HG02885 (cell line): ENCODE measurements around the gene TNFRSF8.
"Not testable (repeated sequence)": the region's sequence is repeated elsewhere in the genome, so short reads cannot be mapped to it uniquely, and the experiment has no call there.

Experiments used
- ATAC-seq: cut with Tn5 transposase; IDR thresholded peaks from one replicate; pipeline ENCODE4 v1.9.1; 2021; ENCODE audit warnings: mild to moderate bottlenecking; ENCODE audit not compliant: unreplicated experiment, poor library complexity

The TNFRSF8 gene

GRCh38 chr1:12037486-12038355 lies 25.4 kb upstream of the TNFRSF8 start:
- ATAC-seq, result no peak

- ATAC-seq, result no peak
Measured at GRCh38 chr1:12038356-12039163, 24.5 kb upstream of the TNFRSF8 start.

- no peak for ATAC-seq
Measured at GRCh38 chr1:12039164-12039525, 24.0 kb upstream of the TNFRSF8 start.

- not testable (repeated sequence) for ATAC-seq
Measured at GRCh38 chr1:12039824-12040456, 23.2 kb upstream of the TNFRSF8 start.

- peak; percentile 67 for ATAC-seq
Measured at GRCh38 chr1:12040457-12041051, 22.5 kb upstream of the TNFRSF8 start.

- ATAC-seq, result not testable (repeated sequence)
Measured at GRCh38 chr1:12044187-12044877, 18.8 kb upstream of the TNFRSF8 start.

GRCh38 chr1:12046749-12047119 lies 16.4 kb upstream of the TNFRSF8 start:
- ATAC-seq, result no peak

- peak; percentile 44 for ATAC-seq
Measured at GRCh38 chr1:12047120-12047876, 15.8 kb upstream of the TNFRSF8 start.

GRCh38 chr1:12048372-12048771 lies 14.7 kb upstream of the TNFRSF8 start:
- ATAC-seq, result no peak

GRCh38 chr1:12049616-12050015 lies 13.5 kb upstream of the TNFRSF8 start:
- no peak for ATAC-seq

- no peak for ATAC-seq
Measured at GRCh38 chr1:12051361-12051760, 11.7 kb upstream of the TNFRSF8 start.

- peak; percentile 76 for ATAC-seq
Measured at GRCh38 chr1:12052008-12052573, 11.0 kb upstream of the TNFRSF8 start.

- no peak for ATAC-seq
Measured at GRCh38 chr1:12052997-12053686, 10.0 kb upstream of the TNFRSF8 start.

GRCh38 chr1:12053752-12054548 lies 9.2 kb upstream of the TNFRSF8 start:
- no peak for ATAC-seq

- no peak for ATAC-seq
Measured at GRCh38 chr1:12055259-12055658, 7.8 kb upstream of the TNFRSF8 start.

GRCh38 chr1:12056331-12056841 lies 6.7 kb upstream of the TNFRSF8 start:
- ATAC-seq, result no peak

GRCh38 chr1:12057382-12057781 lies 5.7 kb upstream of the TNFRSF8 start:
- ATAC-seq, result no peak
